Lower leg skin (tissue), 3 donors: ENCODE measurements around the gene TAS2R4.

Source experiments
- CTCF ChIP-seq, 3 donors: fragments of 450-650 bp; IDR thresholded peaks; one replicate each; pipeline ENCODE4 v1.5.1; 2016; ENCODE audit warnings: antibody characterized with exemption in 3 of 3, mild to moderate bottlenecking in 3 of 3, moderate library complexity in 2 of 3
- POLR2A ChIP-seq, 2 donors: fragments of 450-650 bp; IDR thresholded peaks; one replicate each; pipeline ENCODE4 v1.6.1; 2016 to 2017; ENCODE audit warnings: antibody characterized with exemption in 2 of 2, mild to moderate bottlenecking in 1 of 2, moderate library complexity in 1 of 2

DNA sequence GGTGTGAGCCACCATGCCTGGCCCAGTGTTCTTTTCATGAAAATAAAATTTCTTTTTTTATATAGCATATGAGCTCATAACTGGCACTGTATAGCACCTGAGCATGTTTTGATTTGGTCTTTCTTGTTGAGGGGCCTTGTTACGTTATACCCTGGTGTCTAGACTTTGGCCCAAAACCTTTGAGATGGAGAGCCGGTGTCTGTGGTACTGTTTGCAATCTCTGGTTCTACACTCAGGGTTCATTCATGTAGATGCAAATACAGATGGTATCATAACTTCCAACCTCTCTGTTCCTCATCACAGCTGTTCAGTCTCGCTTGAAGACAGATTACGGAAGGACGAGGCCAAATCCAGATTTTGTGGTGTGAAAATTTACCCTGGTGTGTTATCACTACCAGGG is 13.4 kb downstream of the TAS2R4 start, which contains the start of gene TAS2R5:
- TF ChIP-seq CTCF (IDR thresholded peaks at IDR 0.05) (no peak), POLR2A (IDR thresholded peaks at IDR 0.05) (no peak)
